H1 (cell line): ENCODE data around the gene LDLRAD4. TPM values are rescaled to one million over a fixed set of nuclear protein-coding genes. Genes with fewer than 3 reads are reported as not detected.

Experiments
- GTF2F1 ChIP-seq: IDR thresholded peaks from 2 replicates; pipeline ENCODE4 v1.6.1; 2012; ENCODE audit warnings: low read depth, low read length, improper control_type of control experiment, borderline replicate concordance
- TBP ChIP-seq: IDR thresholded peaks from 2 replicates; pipeline ENCODE4 v1.6.1; 2011; ENCODE audit warnings: low read depth, low read length, improper control_type of control experiment
- polyA plus RNA-seq, 7 experiments: library from polyadenylated mRNA; depleted of rRNA in 3 of 7; stranded (reverse) in 5 of 7; unstranded in 2 of 7; fragments of >200 nt in 5 of 7; fragments of 200-250 nt in 2 of 7; gene quantifications; 1 replicate in 5 of 7; 2 replicates in 1 of 7; 4 replicates in 1 of 7; pipeline versions ENCODE4 v1.2.1 to v1.2.3, GENCODE V29; 2011 to 2013; ENCODE audit warnings: missing spikeins in 2 of 7, mixed read lengths in 2 of 7
- total RNA-seq: library from RNA; stranded (reverse); fragmentation: NEBNext Ultra II Directional; extraction: Animal tissue kit (Norgen Biotek cat#: 25700); gene quantifications from 2 replicates; pipeline ENCODE4 v1.2.1, GENCODE V29; 2021

The LDLRAD4 gene
- total and polyA plus RNA-seq, 2 of the 8 experiments (the other 6 are each of a cell fraction or from before 2014, with no cell fraction given), result 0.77 to 1.4 TPM

DNA sequence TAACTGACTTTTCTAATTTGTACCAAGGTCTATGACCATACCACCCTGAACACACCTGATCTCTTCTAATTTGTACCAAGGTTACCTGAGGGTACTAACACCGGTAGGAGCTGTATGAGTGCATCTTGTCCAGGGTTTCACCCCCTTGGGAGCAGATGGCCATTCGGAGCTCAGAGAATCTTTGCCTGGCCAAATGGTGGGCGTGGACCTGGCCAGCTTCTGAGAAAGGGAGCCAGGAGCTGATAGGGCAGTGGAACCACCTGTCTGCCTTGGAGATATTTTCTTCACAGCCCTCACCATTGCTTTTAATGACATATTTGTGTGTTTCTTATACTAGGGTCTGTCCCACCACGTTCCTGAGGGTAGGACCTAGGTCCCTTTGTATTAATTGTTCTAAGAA lies 188.9 kb downstream of the LDLRAD4 start (continued):
- TF ChIP-seq TBP (no peak), GTF2F1 (no peak)
